HepG2 (cell line): Measurements from ENCODE around the gene COPE. TPM values are rescaled to one million over a fixed set of nuclear protein-coding genes. Genes with fewer than 3 reads are reported as not detected.

ENCODE experiments used
- ATAC-seq: fragments of 200-7000 bp; cut with Tn5 transposase; 3 replicates; pipeline ENCODE4 v1.9.1; 2020; ENCODE audit warnings: mild to moderate bottlenecking, moderate library complexity
- BruUV-seq: library from RNA; stranded (reverse); fragments of 400-500 nt; replicated peaks from 2 replicates; lab custom pipeline; 2021; lab: Mats Ljungman, UMichigan
- CTCF ChIA-PET: fragments of 300-600 bp; formaldehyde crosslinking; extraction: SDS; loops from one replicate; lab custom pipeline; 2021; ENCODE audit warnings: low total read pairs, inconsistent platforms, low intra/inter-chr PET ratio; lab: Yijun Ruan, JAX
- POLR2A ChIA-PET: fragments of 350-600 bp; sonication (Branson Sonifier 250); formaldehyde crosslinking; loops from one replicate; lab custom pipeline; 2020; ENCODE audit warnings: antibody characterized with exemption, inconsistent platforms; lab: Yijun Ruan, JAX
- DNase-seq: peaks from one replicate; pipeline ENCODE4 v3.0.0-alpha.2; 2015; ENCODE audit warnings: low spot score
- FAIRE-seq: peaks from 3 replicates; lab custom pipeline; 2011; peaks lifted over from hg19 to GRCh38; lab: Jason Lieb, UNC
- H2AFZ ChIP-seq: one replicate; pipeline ENCODE4 v1.6.1; 2011; ENCODE audit warnings: low read length, inconsistent platforms
- H3K27ac ChIP-seq: fragments of 300-600 bp; 3 replicates; pipeline ENCODE4 v1.8.0; 2011; ENCODE audit warnings: mixed run types, mild to moderate bottlenecking, mixed read lengths, low read length, inconsistent platforms; ENCODE audit not compliant: insufficient read depth; ENCODE audit errors: extremely low read length
- H3K27me3 ChIP-seq, 2 experiments: fragments of 200-600 bp in 1 of 2; 2 replicates in 1 of 2; 3 replicates in 1 of 2; pipeline versions ENCODE4 v1.6.0 to v1.8.0; 2011; ENCODE audit warnings: low read length in 2 of 2, mild to moderate bottlenecking in 2 of 2, moderate library complexity in 2 of 2, inconsistent platforms in 1 of 2; ENCODE audit not compliant: insufficient read depth in 2 of 2, control insufficient read depth in 1 of 2
- H3K36me3 ChIP-seq, 2 experiments: fragments of 200-600 bp in 1 of 2; replicated peaks in 1 of 2; 2 replicates in 1 of 2; 3 replicates in 1 of 2; pipeline versions ENCODE4 v1.5.1 to v1.8.0; 2011; ENCODE audit warnings: low read length in 2 of 2, inconsistent platforms in 1 of 2; ENCODE audit not compliant: insufficient read depth in 2 of 2, control insufficient read depth in 1 of 2
- H3K4me1 ChIP-seq: 2 replicates; pipeline ENCODE4 v1.5.1; 2012; ENCODE audit warnings: low read length, inconsistent platforms; ENCODE audit not compliant: insufficient read depth
- H3K4me2 ChIP-seq: 2 replicates; pipeline ENCODE4 v1.6.0; 2011; ENCODE audit warnings: low read depth, low read length, inconsistent platforms
- H3K4me3 ChIP-seq, 3 experiments: fragments of 200-600 bp in 1 of 3; sonication (generic), shearing (Covaris generic) in 1 of 3; replicated peaks in 1 of 3; 2 replicates each; pipeline ENCODE4 v1.5.1; 2011 to 2016; ENCODE audit warnings: low read length in 3 of 3, inconsistent platforms in 2 of 3, low read depth in 2 of 3, mild to moderate bottlenecking in 2 of 3, control low read depth in 1 of 3, mixed read lengths in 1 of 3; ENCODE audit not compliant: insufficient read depth in 1 of 3
- H3K79me2 ChIP-seq: one replicate; pipeline ENCODE4 v1.6.1; 2011; ENCODE audit warnings: low read length, inconsistent platforms; ENCODE audit not compliant: insufficient read depth
- H3K9ac ChIP-seq: 2 replicates; pipeline ENCODE4 v1.6.0; 2011; ENCODE audit warnings: mild to moderate bottlenecking, low read depth, low read length, inconsistent platforms; ENCODE audit not compliant: insufficient read depth
- H3K9me3 ChIP-seq: 2 replicates; pipeline ENCODE4 v1.5.1; 2012; ENCODE audit warnings: mild to moderate bottlenecking, low read length
- H4K20me1 ChIP-seq: 2 replicates; pipeline ENCODE4 v1.6.0; 2011; ENCODE audit warnings: inconsistent platforms, mild to moderate bottlenecking, low read length, moderate library complexity; ENCODE audit not compliant: insufficient read depth
- ARID2 ChIP-seq: sonication (generic); formaldehyde crosslinking; IDR thresholded peaks from 2 replicates; pipeline ENCODE4 v1.8.1; 2022; ENCODE audit warnings: mild to moderate bottlenecking, missing genetic modification reagents, borderline replicate concordance
- GABPB1 ChIP-seq: IDR thresholded peaks from 2 replicates; pipeline ENCODE4 v1.6.1; 2016; ENCODE audit warnings: mild to moderate bottlenecking, missing genetic modification reagents, moderate library complexity, missing compliant biosample characterization
- JUND ChIP-seq: sonication (generic); formaldehyde crosslinking; IDR thresholded peaks from 2 replicates; pipeline ENCODE4 v1.8.0; 2022; ENCODE audit warnings: mild to moderate bottlenecking, missing genetic modification reagents
- SATB2 ChIP-seq: sonication (generic); formaldehyde crosslinking; IDR thresholded peaks from 2 replicates; pipeline ENCODE4 v1.5.0; 2020; ENCODE audit warnings: missing genetic modification reagents
- ZFX ChIP-seq: sonication (generic); formaldehyde crosslinking; IDR thresholded peaks from 2 replicates; pipeline ENCODE4 v1.4.0; 2020; ENCODE audit warnings: mild to moderate bottlenecking, low read depth, missing genetic modification reagents, moderate library complexity
- ZMYM3 ChIP-seq: sonication (generic); formaldehyde crosslinking; IDR thresholded peaks from 2 replicates; pipeline ENCODE4 v1.5.1; 2020; ENCODE audit warnings: mild to moderate bottlenecking, missing genetic modification reagents
- ZNF20 ChIP-seq: sonication (generic); formaldehyde crosslinking; IDR thresholded peaks from 2 replicates; pipeline ENCODE4 v1.4.0; 2020; ENCODE audit warnings: mild to moderate bottlenecking, moderate library complexity, missing genetic modification reagents
- ZNF3 ChIP-seq: IDR thresholded peaks from 2 replicates; pipeline ENCODE4 v1.7.0; 2017; ENCODE audit warnings: inconsistent platforms
- ZNF678 ChIP-seq: sonication (generic); formaldehyde crosslinking; IDR thresholded peaks from 2 replicates; pipeline ENCODE4 v1.4.0; 2020; ENCODE audit warnings: mild to moderate bottlenecking, missing genetic modification reagents
- ZNF770 ChIP-seq: sonication (generic); formaldehyde crosslinking; IDR thresholded peaks from 2 replicates; pipeline ENCODE4 v1.5.0; 2020; ENCODE audit warnings: mild to moderate bottlenecking, missing genetic modification reagents
- ZNF891 ChIP-seq: sonication (generic); formaldehyde crosslinking; IDR thresholded peaks from 2 replicates; pipeline ENCODE4 v1.5.0; 2020; ENCODE audit warnings: mild to moderate bottlenecking, missing genetic modification reagents
- WGBS: methylation state at CpG from one replicate; pipeline ENCODE4 v1.1.6; 2017; ENCODE audit warnings: low lambda C conversion rate; 5-methylcytosine and 5-hydroxymethylcytosine counted together
- in situ Hi-C: cut with HindIII; loops from 2 replicates; pipeline ENCODE4 v1.10.0; 2017; ENCODE audit warnings: low pct_unique_long_range_greater_than_20kb; ENCODE audit not compliant: extremely low pct_ligation_motif_present
- intact Hi-C: fragments of 100-400 bp; cut with micrococcal nuclease; formaldehyde crosslinking; loops from one replicate; pipeline ENCODE4 v1.10.0; 2022; ENCODE audit not compliant: unreplicated experiment
- polyA plus RNA-seq, 8 experiments: library from polyadenylated mRNA; depleted of rRNA in 3 of 8; stranded (reverse) in 7 of 8; unstranded in 1 of 8; fragments of >200 nt; fragmentation: Illumina TruSeq in 4 of 8; extraction: Trizol in 4 of 8; gene quantifications; 2 replicates each; pipeline versions ENCODE4 v1.2.1 to v1.2.3, GENCODE V29; 2011 to 2016; ENCODE audit warnings: low read depth in 4 of 8, missing spikeins in 1 of 8, mixed read lengths in 1 of 8; ENCODE audit not compliant: insufficient read depth in 1 of 8
- total RNA-seq, 5 experiments: library from RNA; depleted of rRNA; stranded (reverse); fragments of >200 nt; fragmentation: Illumina TruSeq; extraction: Trizol; gene quantifications; 2 replicates each; pipeline ENCODE4 v1.2.3, GENCODE V29; 2016; ENCODE audit warnings: low read depth in 1 of 5
- TF ChIP-seq, protein P1 (sequence below): sonication (generic); formaldehyde crosslinking; IDR thresholded peaks from 2 replicates; pipeline ENCODE4 v1.4.0; 2020; ENCODE audit warnings: mild to moderate bottlenecking, missing genetic modification reagents, borderline replicate concordance
- TF ChIP-seq, protein P2 (sequence below): sonication (generic); formaldehyde crosslinking; IDR thresholded peaks from 2 replicates; pipeline ENCODE4 v1.4.0; 2020; ENCODE audit warnings: missing genetic modification reagents, borderline replicate concordance

COPE gene
- total and polyA plus RNA-seq, 2 of the 13 experiments (the other 11 are each of a cell fraction or from before 2014, with no cell fraction given): 189 to 205 TPM

DNA sequence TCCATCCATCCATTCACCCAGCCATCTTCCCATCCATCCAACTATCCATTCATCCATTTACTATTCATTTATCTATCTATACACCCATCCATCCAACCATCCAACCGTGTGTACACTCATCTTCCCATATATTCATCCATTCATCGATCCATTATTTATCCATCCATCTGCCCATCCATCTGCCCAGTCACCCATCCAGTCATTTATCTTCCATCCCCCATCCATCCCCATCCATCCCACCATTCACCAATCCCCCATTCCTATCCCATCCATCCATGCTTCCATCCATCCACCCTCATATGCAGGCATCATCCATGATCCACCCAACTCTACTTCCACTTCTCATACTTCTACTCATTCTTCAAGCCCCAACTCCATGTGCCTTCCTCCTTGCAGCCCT lies 35.9 kb upstream of the COPE start (continued):
- TF ChIP-seq ZNF770 (CRISPR knock-in tag) (no peak), ZNF20 (no peak)
- TF ChIP-seq, protein P1, sequence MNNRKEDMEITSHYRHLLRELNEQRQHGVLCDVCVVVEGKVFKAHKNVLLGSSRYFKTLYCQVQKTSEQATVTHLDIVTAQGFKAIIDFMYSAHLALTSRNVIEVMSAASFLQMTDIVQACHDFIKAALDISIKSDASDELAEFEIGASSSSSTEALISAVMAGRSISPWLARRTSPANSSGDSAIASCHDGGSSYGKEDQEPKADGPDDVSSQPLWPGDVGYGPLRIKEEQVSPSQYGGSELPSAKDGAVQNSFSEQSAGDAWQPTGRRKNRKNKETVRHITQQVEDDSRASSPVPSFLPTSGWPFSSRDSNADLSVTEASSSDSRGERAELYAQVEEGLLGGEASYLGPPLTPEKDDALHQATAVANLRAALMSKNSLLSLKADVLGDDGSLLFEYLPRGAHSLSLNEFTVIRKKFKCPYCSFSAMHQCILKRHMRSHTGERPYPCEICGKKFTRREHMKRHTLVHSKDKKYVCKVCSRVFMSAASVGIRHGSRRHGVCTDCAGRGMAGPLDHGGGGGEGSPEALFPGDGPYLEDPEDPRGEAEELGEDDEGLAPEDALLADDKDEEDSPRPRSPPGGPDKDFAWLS (CRISPR knock-in tag): no peak
- TF ChIP-seq, all 625 proteins: peak for 0

GRCh38 chr19:18954094-18954493 lies 34.9 kb upstream of the COPE start:
- Histone ChIP-seq H3K27me3 (no peaks in the 10 kb centered on the region; a peak in 1 of 5 replicates), H3K36me3 (no peaks in the 10 kb centered on the region), H3K27ac (no peak overlapping the region), H2AFZ (no peak overlapping the region), H3K4me3 (no peak overlapping the region), H3K4me2 (no peak overlapping the region), H3K9ac (no peak overlapping the region), H3K4me1 (peaks cover 42% of the 10 kb centered on the region), H3K9me3 (no peaks in the 10 kb centered on the region), H4K20me1 (no peaks in the 10 kb centered on the region), H3K79me2 (no peaks in the 10 kb centered on the region)
- TF ChIP-seq GABPB1 (no peak), ZNF891 (CRISPR knock-in tag) (no peak), ZNF3 (CRISPR knock-in tag) (no peak), JUND (CRISPR knock-in tag) (no peak), ZNF678 (CRISPR knock-in tag) (no peak), ZFX (CRISPR knock-in tag) (no peak), ARID2 (CRISPR knock-in tag) (no peak), SATB2 (CRISPR knock-in tag) (no peak), ZMYM3 (no peak)
- TF ChIP-seq, protein P2, sequence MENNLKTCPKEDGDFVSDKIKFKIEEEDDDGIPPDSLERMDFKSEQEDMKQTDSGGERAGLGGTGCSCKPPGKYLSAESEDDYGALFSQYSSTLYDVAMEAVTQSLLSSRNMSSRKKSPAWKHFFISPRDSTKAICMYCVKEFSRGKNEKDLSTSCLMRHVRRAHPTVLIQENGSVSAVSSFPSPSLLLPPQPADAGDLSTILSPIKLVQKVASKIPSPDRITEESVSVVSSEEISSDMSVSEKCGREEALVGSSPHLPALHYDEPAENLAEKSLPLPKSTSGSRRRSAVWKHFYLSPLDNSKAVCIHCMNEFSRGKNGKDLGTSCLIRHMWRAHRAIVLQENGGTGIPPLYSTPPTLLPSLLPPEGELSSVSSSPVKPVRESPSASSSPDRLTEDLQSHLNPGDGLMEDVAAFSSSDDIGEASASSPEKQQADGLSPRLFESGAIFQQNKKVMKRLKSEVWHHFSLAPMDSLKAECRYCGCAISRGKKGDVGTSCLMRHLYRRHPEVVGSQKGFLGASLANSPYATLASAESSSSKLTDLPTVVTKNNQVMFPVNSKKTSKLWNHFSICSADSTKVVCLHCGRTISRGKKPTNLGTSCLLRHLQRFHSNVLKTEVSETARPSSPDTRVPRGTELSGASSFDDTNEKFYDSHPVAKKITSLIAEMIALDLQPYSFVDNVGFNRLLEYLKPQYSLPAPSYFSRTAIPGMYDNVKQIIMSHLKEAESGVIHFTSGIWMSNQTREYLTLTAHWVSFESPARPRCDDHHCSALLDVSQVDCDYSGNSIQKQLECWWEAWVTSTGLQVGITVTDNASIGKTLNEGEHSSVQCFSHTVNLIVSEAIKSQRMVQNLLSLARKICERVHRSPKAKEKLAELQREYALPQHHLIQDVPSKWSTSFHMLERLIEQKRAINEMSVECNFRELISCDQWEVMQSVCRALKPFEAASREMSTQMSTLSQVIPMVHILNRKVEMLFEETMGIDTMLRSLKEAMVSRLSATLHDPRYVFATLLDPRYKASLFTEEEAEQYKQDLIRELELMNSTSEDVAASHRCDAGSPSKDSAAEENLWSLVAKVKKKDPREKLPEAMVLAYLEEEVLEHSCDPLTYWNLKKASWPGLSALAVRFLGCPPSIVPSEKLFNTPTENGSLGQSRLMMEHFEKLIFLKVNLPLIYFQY (CRISPR knock-in tag): no peak
- POLR2A ChIA-PET: no interaction called here
- DNase-seq: no peak
- ATAC-seq: no peak
- CTCF ChIA-PET: no interaction called here
- whole genome bisulfite sequencing: 28% methylated on average over 3 of the region's 3 CpGs
- in situ Hi-C loops (no loop called here), intact Hi-C loops (no loop called here)
- BruUV-seq: no TSS peak
- FAIRE-seq: no peak
